Smooth muscle cell (in vitro differentiated cells): ENCODE data around the gene SYNCRIP. TPM values are rescaled to one million over a fixed set of nuclear protein-coding genes. Genes with fewer than 3 reads are reported as not detected.
"Not testable (repeated sequence)": the region's sequence is repeated elsewhere in the genome, so short reads cannot be mapped to it uniquely, and the experiment has no call there.

Source experiments
- DNase-seq: peaks from one replicate; lab custom pipeline; 2025; ENCODE audit not compliant: unreplicated experiment; lab: John Stamatoyannopoulos, UW
- H2AFZ ChIP-seq: fragments of 200-600 bp; sonication (generic); 2 replicates; pipeline ENCODE4 v1.6.0; 2016; ENCODE audit warnings: antibody characterized with exemption, low read depth, mild to moderate bottlenecking
- H3F3A ChIP-seq: fragments of 200-600 bp; sonication (generic); 2 replicates; pipeline ENCODE4 v1.6.0; 2017; ENCODE audit warnings: antibody characterized with exemption, low read depth
- H3K27ac ChIP-seq: fragments of 200-600 bp; sonication (generic); 2 replicates; pipeline ENCODE4 v1.5.1; 2016; ENCODE audit warnings: low read depth, mild to moderate bottlenecking
- H3K27me3 ChIP-seq: fragments of 200-600 bp; sonication (generic); 2 replicates; pipeline ENCODE4 v1.6.1; 2016; ENCODE audit warnings: low read depth, mild to moderate bottlenecking
- H3K36me3 ChIP-seq: fragments of 200-600 bp; sonication (generic); 2 replicates; pipeline ENCODE4 v1.5.1; 2016; ENCODE audit warnings: low read depth
- H3K4me1 ChIP-seq: fragments of 200-600 bp; sonication (generic); 2 replicates; pipeline ENCODE4 v1.5.1; 2016; ENCODE audit warnings: low read depth
- H3K4me2 ChIP-seq: fragments of 200-600 bp; sonication (generic); 2 replicates; pipeline ENCODE4 v1.6.0; 2016; ENCODE audit warnings: mild to moderate bottlenecking
- H3K4me3 ChIP-seq: fragments of 200-600 bp; sonication (generic); 2 replicates; pipeline ENCODE4 v1.5.1; 2016; ENCODE audit warnings: mild to moderate bottlenecking
- H3K79me2 ChIP-seq: fragments of 200-600 bp; sonication (generic); 2 replicates; pipeline ENCODE4 v1.6.0; 2016; ENCODE audit warnings: low read depth, mild to moderate bottlenecking
- H3K9ac ChIP-seq: fragments of 200-600 bp; sonication (generic); 2 replicates; pipeline ENCODE4 v1.6.0; 2016; ENCODE audit warnings: low read depth
- H3K9me3 ChIP-seq: fragments of 200-600 bp; sonication (generic); replicated peaks from 2 replicates; pipeline ENCODE4 v1.5.1; 2016; ENCODE audit warnings: low read depth
- H4K20me1 ChIP-seq: fragments of 200-600 bp; sonication (generic); 2 replicates; pipeline ENCODE4 v1.6.0; 2016; ENCODE audit warnings: low read depth
- WGBS: methylation state at CpG from one replicate; pipeline ENCODE4 v1.1.7; 2016; ENCODE audit warnings: low lambda C conversion rate; 5-methylcytosine and 5-hydroxymethylcytosine counted together
- polyA plus RNA-seq: library from polyadenylated mRNA; unstranded; fragments of >200 nt; fragmentation: Nextera tagmentation; extraction: Ambion mirVana; gene quantifications from 2 replicates; pipeline ENCODE4 v1.2.1, GENCODE V29; 2016
- total RNA-seq: library from RNA; depleted of rRNA; stranded (reverse); fragments of >200 nt; gene quantifications from 2 replicates; pipeline ENCODE4 v1.2.3, GENCODE V29; 2014
- TF ChIP-seq, protein P1 (sequence below): fragments of 200-600 bp; sonication (generic); IDR thresholded peaks from 2 replicates; pipeline ENCODE4 v1.5.1; 2017; ENCODE audit warnings: borderline replicate concordance, mild to moderate bottlenecking, antibody characterized with exemption; ENCODE audit not compliant: insufficient read depth, poor library complexity, severe bottlenecking

Gene SYNCRIP
- total and polyA plus RNA-seq, 2 experiments from 2014 or later: 53.1 to 74.6 TPM

DNA sequence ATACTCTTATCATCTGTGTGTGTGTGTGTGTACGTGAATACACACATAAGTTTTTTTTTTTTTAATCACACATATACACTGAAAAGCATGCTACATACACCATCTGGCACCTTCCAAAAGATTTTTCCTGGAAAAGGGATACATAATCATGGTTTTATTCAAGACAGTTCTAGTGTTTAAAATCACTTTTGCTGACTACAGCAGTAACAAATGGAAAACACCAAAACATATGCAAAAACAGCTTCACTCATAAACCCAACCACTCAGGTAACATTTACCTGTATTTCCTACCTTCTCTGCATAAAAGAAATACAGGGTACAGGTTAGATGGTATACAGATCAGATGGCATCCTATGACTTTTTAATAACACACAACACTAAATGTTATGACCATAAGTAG is 51.5 kb downstream of the SYNCRIP start:
- Histone ChIP-seq H3K9me3 (no peaks in the 10 kb centered on the region), H3K4me1 (peaks cover 15% of the 10 kb centered on the region), H3K79me2 (peaks cover 68% of the 10 kb centered on the region), H3K36me3 (no peaks in the 10 kb centered on the region), H3K4me2 (no peak overlapping the region), H3K9ac (no peak overlapping the region), H3K27ac (no peak overlapping the region), H4K20me1 (peaks cover 34% of the 10 kb centered on the region), H3K27me3 (no peaks in the 10 kb centered on the region), H3K4me3 (no peak overlapping the region), H2AFZ (no peak overlapping the region), H3F3A (peaks cover 4% of the 10 kb centered on the region)
- DNase-seq: no peak
- WGBS: 98% methylated on average over 1 of the region's 1 CpG
- TF ChIP-seq, protein P1, sequence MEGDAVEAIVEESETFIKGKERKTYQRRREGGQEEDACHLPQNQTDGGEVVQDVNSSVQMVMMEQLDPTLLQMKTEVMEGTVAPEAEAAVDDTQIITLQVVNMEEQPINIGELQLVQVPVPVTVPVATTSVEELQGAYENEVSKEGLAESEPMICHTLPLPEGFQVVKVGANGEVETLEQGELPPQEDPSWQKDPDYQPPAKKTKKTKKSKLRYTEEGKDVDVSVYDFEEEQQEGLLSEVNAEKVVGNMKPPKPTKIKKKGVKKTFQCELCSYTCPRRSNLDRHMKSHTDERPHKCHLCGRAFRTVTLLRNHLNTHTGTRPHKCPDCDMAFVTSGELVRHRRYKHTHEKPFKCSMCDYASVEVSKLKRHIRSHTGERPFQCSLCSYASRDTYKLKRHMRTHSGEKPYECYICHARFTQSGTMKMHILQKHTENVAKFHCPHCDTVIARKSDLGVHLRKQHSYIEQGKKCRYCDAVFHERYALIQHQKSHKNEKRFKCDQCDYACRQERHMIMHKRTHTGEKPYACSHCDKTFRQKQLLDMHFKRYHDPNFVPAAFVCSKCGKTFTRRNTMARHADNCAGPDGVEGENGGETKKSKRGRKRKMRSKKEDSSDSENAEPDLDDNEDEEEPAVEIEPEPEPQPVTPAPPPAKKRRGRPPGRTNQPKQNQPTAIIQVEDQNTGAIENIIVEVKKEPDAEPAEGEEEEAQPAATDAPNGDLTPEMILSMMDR: no peak

DNA sequence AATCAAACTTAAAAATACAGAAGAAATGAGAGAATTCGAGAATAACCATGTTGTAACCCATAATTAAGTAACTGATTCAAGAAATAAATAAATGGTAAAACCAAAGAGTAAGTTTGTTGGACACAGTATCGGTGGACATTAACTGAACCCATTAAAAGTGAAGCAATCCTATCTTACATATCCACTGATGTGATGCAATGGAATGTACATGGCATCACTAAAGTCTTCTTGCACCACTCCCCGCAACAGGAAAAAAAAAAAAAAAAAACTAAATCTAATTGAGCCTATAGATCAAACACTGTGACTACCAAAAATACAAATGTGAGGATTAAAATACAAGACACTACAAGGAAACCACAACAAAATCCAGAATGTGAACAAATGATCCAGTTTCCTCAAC is 56.9 kb downstream of the SYNCRIP start:
- Histone ChIP-seq H3K36me3 (peaks cover 8% of the 10 kb centered on the region), H3K9ac (no peak overlapping the region), H3F3A (no peaks in the 10 kb centered on the region), H3K4me3 (no peak overlapping the region), H4K20me1 (peaks cover 36% of the 10 kb centered on the region), H3K4me1 (no peaks in the 10 kb centered on the region), H3K9me3 (no peaks in the 10 kb centered on the region), H3K79me2 (peaks cover 99% of the 10 kb centered on the region), H2AFZ (no peak overlapping the region), H3K27me3 (no peaks in the 10 kb centered on the region), H3K27ac (no peak overlapping the region), H3K4me2 (no peak overlapping the region)
- TF ChIP-seq, protein P1: no peak
- WGBS: 96% methylated on average over 3 of the region's 3 CpGs
- DNase-seq: no peak

- H3K27ac ChIP-seq, H3K27me3 ChIP-seq, H2AFZ ChIP-seq, H3K9me3 ChIP-seq, H3F3A ChIP-seq, H3K9ac ChIP-seq, H3K4me2 ChIP-seq, H3K4me1 ChIP-seq, H3K36me3 ChIP-seq, DNase-seq, H3K4me3 ChIP-seq: not testable (repeated sequence)
- Histone ChIP-seq H4K20me1 (peaks cover 60% of the 10 kb centered on the region), H3K79me2 (peaks cover 88% of the 10 kb centered on the region)
- 99% methylated on average over 4 of the region's 4 CpGs for WGBS
Observed at GRCh38 chr6:85582832-85583231, 59.9 kb downstream of the SYNCRIP start.

- Histone ChIP-seq H3K36me3 (peaks cover 8% of the 10 kb centered on the region), H3K79me2 (peaks cover 88% of the 10 kb centered on the region), H2AFZ (no peak overlapping the region), H3F3A (no peaks in the 10 kb centered on the region), H4K20me1 (peaks cover 61% of the 10 kb centered on the region), H3K9ac (no peak overlapping the region), H3K9me3 (no peaks in the 10 kb centered on the region), H3K4me3 (no peak overlapping the region), H3K4me2 (no peak overlapping the region), H3K4me1 (no peaks in the 10 kb centered on the region), H3K27ac (no peak overlapping the region), H3K27me3 (no peaks in the 10 kb centered on the region)
- TF ChIP-seq, protein P1: no peak
- no peak for DNase-seq
Observed at GRCh38 chr6:85581572-85581971, 61.1 kb downstream of the SYNCRIP start.
